GM12878 (cell line): Measurements from ENCODE around the gene EEF1AKMT2. TPM values are rescaled to one million over a fixed set of nuclear protein-coding genes. Genes with fewer than 3 reads are reported as not detected.

Source experiments
- ATAC-seq: fragments of 200-7000 bp; cut with Tn5 transposase; 3 replicates; pipeline ENCODE4 v1.9.1; 2020; ENCODE audit warnings: mild to moderate bottlenecking, moderate library complexity
- BruUV-seq: library from RNA; stranded (reverse); fragments of 400-500 nt; replicated peaks from 2 replicates; lab custom pipeline; 2021; lab: Mats Ljungman, UMichigan
- CTCF ChIA-PET: fragments of 300-600 bp; sonication (Branson Sonifier 250); formaldehyde crosslinking; extraction: SDS; loops from one replicate; lab custom pipeline; 2021; ENCODE audit warnings: inconsistent platforms; lab: Yijun Ruan, JAX
- POLR2A ChIA-PET: fragments of 350-600 bp; formaldehyde crosslinking; extraction: SDS; loops from one replicate; lab custom pipeline; 2021; ENCODE audit warnings: inconsistent platforms; lab: Charles Lee
- RAD21 ChIA-PET: fragments of 300-600 bp; sonication (Branson Sonifier 250); formaldehyde crosslinking; loops from one replicate; lab custom pipeline; 2023; ENCODE audit warnings: antibody characterized with exemption; ENCODE audit not compliant: unreplicated experiment; lab: Charles Lee
- SMC1A ChIA-PET: fragments of 300-600 bp; sonication (Branson Sonifier 250); formaldehyde crosslinking; loops from one replicate; lab custom pipeline; 2023; ENCODE audit not compliant: unreplicated experiment, uncharacterized antibody; lab: Charles Lee
- DNase-seq: peaks from one replicate; pipeline ENCODE4 v3.0.0-alpha.2; 2011; ENCODE audit warnings: low read depth, low spot score
- FAIRE-seq: peaks from 3 replicates; lab custom pipeline; 2011; peaks lifted over from hg19 to GRCh38; lab: Jason Lieb, UNC
- H2AFZ ChIP-seq: 2 replicates; pipeline ENCODE4 v1.6.0; 2011; ENCODE audit warnings: low read depth, low read length, control low read depth; ENCODE audit not compliant: control insufficient read depth
- H3K27ac ChIP-seq: 2 replicates; pipeline ENCODE4 v1.5.1; 2011; ENCODE audit warnings: control low read depth; ENCODE audit not compliant: control insufficient read depth, insufficient read depth
- H3K27me3 ChIP-seq, 2 experiments: replicated peaks in 1 of 2; 2 replicates each; pipeline versions ENCODE4 v1.6.0 to v1.6.1; 2011; ENCODE audit warnings: low read length in 1 of 2; ENCODE audit not compliant: control insufficient read depth in 2 of 2, insufficient read depth in 2 of 2
- H3K36me3 ChIP-seq, 2 experiments: 2 replicates each; pipeline ENCODE4 v1.5.1; 2011; ENCODE audit warnings: low read length in 1 of 2; ENCODE audit not compliant: control insufficient read depth in 2 of 2, insufficient read depth in 2 of 2
- H3K4me1 ChIP-seq: 2 replicates; pipeline ENCODE4 v1.6.1; 2011; ENCODE audit warnings: mild to moderate bottlenecking, low read length, moderate library complexity, mixed read lengths; ENCODE audit not compliant: control insufficient read depth, insufficient read depth
- H3K4me2 ChIP-seq: 2 replicates; pipeline ENCODE4 v1.6.0; 2011; ENCODE audit warnings: control low read depth; ENCODE audit not compliant: control insufficient read depth, insufficient read depth
- H3K4me3 ChIP-seq: fragments of 200-600 bp; sonication (generic); 2 replicates; pipeline ENCODE4 v1.5.1; 2016
- H3K79me2 ChIP-seq: 2 replicates; pipeline ENCODE4 v1.6.0; 2011; ENCODE audit warnings: low read length; ENCODE audit not compliant: control insufficient read depth, insufficient read depth
- H3K9ac ChIP-seq: 2 replicates; pipeline ENCODE4 v1.8.0; 2011; ENCODE audit warnings: low read length, control low read depth, mixed read lengths; ENCODE audit not compliant: control insufficient read depth, insufficient read depth
- H3K9me3 ChIP-seq: replicated peaks from 3 replicates; pipeline ENCODE4 v1.5.1; 2011; ENCODE audit warnings: mild to moderate bottlenecking, low read length; ENCODE audit not compliant: control insufficient read depth, insufficient read depth
- H4K20me1 ChIP-seq: 2 replicates; pipeline ENCODE4 v1.6.0; 2011; ENCODE audit not compliant: control insufficient read depth, insufficient read depth
- DPF2 ChIP-seq: fragments of 450-650 bp; IDR thresholded peaks from 2 replicates; pipeline ENCODE4 v1.6.1; 2017; ENCODE audit warnings: mild to moderate bottlenecking
- RAD51 ChIP-seq: fragments of 450-650 bp; IDR thresholded peaks from 2 replicates; pipeline ENCODE4 v1.6.1; 2016; ENCODE audit warnings: moderate library complexity, mild to moderate bottlenecking, inconsistent platforms
- RFX5 ChIP-seq: IDR thresholded peaks from 2 replicates; pipeline ENCODE4 v1.6.1; 2011; ENCODE audit warnings: low read depth, low read length, improper control_type of control experiment
- SIX5 ChIP-seq: IDR thresholded peaks from 2 replicates; pipeline ENCODE4 v1.6.1; 2011; ENCODE audit warnings: mild to moderate bottlenecking, low read depth, low read length, moderate library complexity; ENCODE audit not compliant: severe bottlenecking
- TCF12 ChIP-seq: IDR thresholded peaks from 2 replicates; pipeline ENCODE4 v1.6.1; 2011; ENCODE audit warnings: low read depth, mild to moderate bottlenecking, low read length
- WGBS: methylation state at CpG from one replicate; pipeline ENCODE4 v1.1.6; 2016; ENCODE audit warnings: low lambda C conversion rate; ENCODE audit not compliant: insufficient replicate concordance, insufficient coverage; ENCODE audit errors: missing lambda C conversion rate; 5-methylcytosine and 5-hydroxymethylcytosine counted together
- in situ Hi-C: fragments of 300-500 bp; cut with MboI; formaldehyde crosslinking; loops from 9 replicates; pipeline ENCODE4 v1.14.3; 2018; ENCODE audit warnings: mixed read lengths
- intact Hi-C: fragments of 100-400 bp; cut with micrococcal nuclease; formaldehyde crosslinking; loops from one replicate; pipeline ENCODE4 v1.14.2; 2022; ENCODE audit not compliant: unreplicated experiment
- polyA plus RNA-seq, 11 experiments: library from polyadenylated mRNA; depleted of rRNA in 4 of 11; unstranded in 6 of 11; stranded (reverse) in 5 of 11; fragments of >200 nt; fragmentation: Nextera tagmentation in 4 of 11; fragmentation: Illumina TruSeq in 1 of 11; extraction: Ambion mirVana in 4 of 11; extraction: Trizol in 1 of 11; gene quantifications; 1 replicate in 1 of 11; 2 replicates in 10 of 11; pipeline versions ENCODE4 v1.2.1 to v1.2.3, GENCODE V29; 2011 to 2016; ENCODE audit warnings: inconsistent platforms in 2 of 11, missing spikeins in 2 of 11, low read depth in 1 of 11
- total RNA-seq, 4 experiments: library from RNA; depleted of rRNA in 3 of 4; stranded (reverse); fragments of >200 nt in 3 of 4; fragmentation: Illumina TruSeq in 1 of 4; extraction: Trizol in 1 of 4; gene quantifications; 2 replicates each; pipeline versions ENCODE4 v1.2.1 to v1.2.3, GENCODE V29; 2013 to 2021
- TF ChIP-seq, protein P1 (sequence below): fragments of 450-650 bp; formaldehyde crosslinking; IDR thresholded peaks from 2 replicates; pipeline ENCODE4 v1.4.0; 2020; ENCODE audit warnings: mild to moderate bottlenecking, moderate library complexity
- TF ChIP-seq, protein P2 (sequence below): IDR thresholded peaks from 2 replicates; pipeline ENCODE4 v1.6.1; 2011; ENCODE audit warnings: mild to moderate bottlenecking, low read depth, low read length, moderate library complexity; ENCODE audit not compliant: insufficient replicate concordance
- TF ChIP-seq, protein P3 (sequence below): fragments of 450-650 bp; formaldehyde crosslinking; IDR thresholded peaks from 2 replicates; pipeline ENCODE4 v1.5.0; 2022; ENCODE audit warnings: mild to moderate bottlenecking, missing genetic modification characterization
- TF ChIP-seq, protein P4 (sequence below): IDR thresholded peaks from 2 replicates; pipeline ENCODE4 v1.6.1; 2011; ENCODE audit warnings: borderline replicate concordance, low read depth, mild to moderate bottlenecking, moderate library complexity, low read length; ENCODE audit not compliant: insufficient read depth, poor library complexity, severe bottlenecking

EEF1AKMT2 gene
- total and polyA plus RNA-seq, 10 of the 15 experiments (the other 5 are each of a cell fraction or from before 2014, with no cell fraction given), result 9.1 to 29.3 (median 23.6) TPM

DNA sequence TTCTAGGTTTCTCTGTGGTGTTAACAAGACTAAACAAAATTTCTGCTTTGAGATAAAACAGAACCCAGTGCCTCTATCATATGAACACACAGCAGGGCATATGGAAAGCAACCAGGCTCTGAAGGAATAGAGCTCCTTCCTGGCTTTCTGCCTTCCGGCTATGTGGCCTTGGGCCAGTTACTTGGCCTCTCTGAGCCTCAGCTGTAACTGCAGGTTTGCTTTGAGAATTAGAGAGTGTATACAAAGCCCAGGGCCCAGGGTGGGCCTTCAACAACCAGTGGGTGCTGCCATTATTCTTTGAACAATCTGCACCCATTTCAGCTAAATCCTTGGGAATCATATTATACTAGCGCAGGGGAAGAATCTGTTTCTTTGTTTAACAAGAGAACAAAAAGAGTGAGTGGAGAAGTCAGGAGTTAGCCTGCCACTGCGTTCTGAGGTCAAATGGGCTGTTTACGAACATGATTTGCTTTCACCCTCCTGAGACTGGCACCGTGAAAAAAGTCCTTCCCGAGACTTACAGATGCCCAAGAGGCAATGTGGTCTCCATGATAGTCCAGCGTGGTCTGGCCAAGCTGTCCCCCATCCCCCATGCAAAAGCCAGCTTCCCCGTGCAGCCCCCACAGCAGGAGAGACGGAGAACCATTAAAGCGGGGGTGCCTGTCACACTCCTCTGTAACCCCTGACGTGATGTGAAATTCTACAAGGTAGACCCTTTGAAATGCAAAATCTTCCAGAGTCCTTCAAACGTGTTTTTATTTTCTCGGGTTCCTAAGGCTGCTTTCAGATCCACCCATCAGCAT lies 52.4 kb downstream of the EEF1AKMT2 start (continued):
- TF ChIP-seq, protein P1, sequence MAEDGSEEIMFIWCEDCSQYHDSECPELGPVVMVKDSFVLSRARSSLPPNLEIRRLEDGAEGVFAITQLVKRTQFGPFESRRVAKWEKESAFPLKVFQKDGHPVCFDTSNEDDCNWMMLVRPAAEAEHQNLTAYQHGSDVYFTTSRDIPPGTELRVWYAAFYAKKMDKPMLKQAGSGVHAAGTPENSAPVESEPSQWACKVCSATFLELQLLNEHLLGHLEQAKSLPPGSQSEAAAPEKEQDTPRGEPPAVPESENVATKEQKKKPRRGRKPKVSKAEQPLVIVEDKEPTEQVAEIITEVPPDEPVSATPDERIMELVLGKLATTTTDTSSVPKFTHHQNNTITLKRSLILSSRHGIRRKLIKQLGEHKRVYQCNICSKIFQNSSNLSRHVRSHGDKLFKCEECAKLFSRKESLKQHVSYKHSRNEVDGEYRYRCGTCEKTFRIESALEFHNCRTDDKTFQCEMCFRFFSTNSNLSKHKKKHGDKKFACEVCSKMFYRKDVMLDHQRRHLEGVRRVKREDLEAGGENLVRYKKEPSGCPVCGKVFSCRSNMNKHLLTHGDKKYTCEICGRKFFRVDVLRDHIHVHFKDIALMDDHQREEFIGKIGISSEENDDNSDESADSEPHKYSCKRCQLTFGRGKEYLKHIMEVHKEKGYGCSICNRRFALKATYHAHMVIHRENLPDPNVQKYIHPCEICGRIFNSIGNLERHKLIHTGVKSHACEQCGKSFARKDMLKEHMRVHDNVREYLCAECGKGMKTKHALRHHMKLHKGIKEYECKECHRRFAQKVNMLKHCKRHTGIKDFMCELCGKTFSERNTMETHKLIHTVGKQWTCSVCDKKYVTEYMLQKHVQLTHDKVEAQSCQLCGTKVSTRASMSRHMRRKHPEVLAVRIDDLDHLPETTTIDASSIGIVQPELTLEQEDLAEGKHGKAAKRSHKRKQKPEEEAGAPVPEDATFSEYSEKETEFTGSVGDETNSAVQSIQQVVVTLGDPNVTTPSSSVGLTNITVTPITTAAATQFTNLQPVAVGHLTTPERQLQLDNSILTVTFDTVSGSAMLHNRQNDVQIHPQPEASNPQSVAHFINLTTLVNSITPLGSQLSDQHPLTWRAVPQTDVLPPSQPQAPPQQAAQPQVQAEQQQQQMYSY, result no peak

DNA sequence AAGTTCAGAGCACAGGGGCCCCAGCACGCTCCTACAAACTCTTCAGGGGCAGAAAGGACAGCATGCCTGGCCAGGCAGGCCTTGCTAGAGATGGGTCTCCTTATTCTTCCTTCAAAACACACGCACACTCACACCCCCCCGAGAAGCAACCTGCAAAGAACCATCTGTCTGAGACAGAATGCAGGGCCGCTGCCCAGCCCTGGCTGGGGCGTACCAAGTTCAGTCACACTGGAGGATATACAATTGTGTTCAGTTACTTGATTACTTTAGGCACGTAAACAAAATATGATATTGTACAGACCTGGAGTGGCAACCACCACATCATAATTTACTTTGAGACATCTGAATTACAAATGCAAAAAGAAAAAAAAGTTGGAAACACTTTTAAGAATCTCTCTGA lies 53.2 kb downstream of the EEF1AKMT2 start:
- Histone ChIP-seq H3K79me2 (peaks cover 54% of the 10 kb centered on the region), H3K4me1 (peaks cover 66% of the 10 kb centered on the region), H3K4me2 (no peak overlapping the region), H2AFZ (no peak overlapping the region), H3K27me3 (no peaks in the 10 kb centered on the region), H3K36me3 (peaks cover 0 to 1% of the 10 kb centered on the region in 2 experiments; a peak in 1 of 4 replicates), H3K4me3 (no peak overlapping the region), H3K9ac (no peak overlapping the region), H3K9me3 (no peaks in the 10 kb centered on the region), H4K20me1 (no peaks in the 10 kb centered on the region; the same call in 1 of the 2 replicates), H3K27ac (no peak overlapping the region)
- ChIA-PET RAD21 (interaction anchor here (2.0 to 8.2 kb wide), 4 partner anchors 8 to 50 kb away, joined by 9 to 360 read pairs (median 90); no protein-coding TSS in a partner anchor), SMC1A (interaction anchor here (2.2 to 8.0 kb wide), 4 partner anchors 14 to 51 kb away, joined by 7 to 351 read pairs (median 94); no protein-coding TSS in a partner anchor), CTCF (interaction anchor here (4.6 to 4.9 kb wide), 3 partner anchors 15 to 112 kb away, joined by 44 to 319 read pairs (median 106); no protein-coding TSS in a partner anchor), POLR2A (interaction anchor here (1.1 to 4.9 kb wide), 4 partner anchors 10 to 50 kb away, joined by 3 to 134 read pairs (median 26); no protein-coding TSS in a partner anchor)
- TF ChIP-seq SIX5, result no peak
- no peak for TF ChIP-seq DPF2
- no peak for TF ChIP-seq RFX5
- TF ChIP-seq, protein P2, sequence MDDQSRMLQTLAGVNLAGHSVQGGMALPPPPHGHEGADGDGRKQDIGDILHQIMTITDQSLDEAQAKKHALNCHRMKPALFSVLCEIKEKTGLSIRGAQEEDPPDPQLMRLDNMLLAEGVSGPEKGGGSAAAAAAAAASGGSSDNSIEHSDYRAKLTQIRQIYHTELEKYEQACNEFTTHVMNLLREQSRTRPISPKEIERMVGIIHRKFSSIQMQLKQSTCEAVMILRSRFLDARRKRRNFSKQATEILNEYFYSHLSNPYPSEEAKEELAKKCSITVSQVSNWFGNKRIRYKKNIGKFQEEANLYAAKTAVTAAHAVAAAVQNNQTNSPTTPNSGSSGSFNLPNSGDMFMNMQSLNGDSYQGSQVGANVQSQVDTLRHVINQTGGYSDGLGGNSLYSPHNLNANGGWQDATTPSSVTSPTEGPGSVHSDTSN, result no peak
- TF ChIP-seq, protein P3, sequence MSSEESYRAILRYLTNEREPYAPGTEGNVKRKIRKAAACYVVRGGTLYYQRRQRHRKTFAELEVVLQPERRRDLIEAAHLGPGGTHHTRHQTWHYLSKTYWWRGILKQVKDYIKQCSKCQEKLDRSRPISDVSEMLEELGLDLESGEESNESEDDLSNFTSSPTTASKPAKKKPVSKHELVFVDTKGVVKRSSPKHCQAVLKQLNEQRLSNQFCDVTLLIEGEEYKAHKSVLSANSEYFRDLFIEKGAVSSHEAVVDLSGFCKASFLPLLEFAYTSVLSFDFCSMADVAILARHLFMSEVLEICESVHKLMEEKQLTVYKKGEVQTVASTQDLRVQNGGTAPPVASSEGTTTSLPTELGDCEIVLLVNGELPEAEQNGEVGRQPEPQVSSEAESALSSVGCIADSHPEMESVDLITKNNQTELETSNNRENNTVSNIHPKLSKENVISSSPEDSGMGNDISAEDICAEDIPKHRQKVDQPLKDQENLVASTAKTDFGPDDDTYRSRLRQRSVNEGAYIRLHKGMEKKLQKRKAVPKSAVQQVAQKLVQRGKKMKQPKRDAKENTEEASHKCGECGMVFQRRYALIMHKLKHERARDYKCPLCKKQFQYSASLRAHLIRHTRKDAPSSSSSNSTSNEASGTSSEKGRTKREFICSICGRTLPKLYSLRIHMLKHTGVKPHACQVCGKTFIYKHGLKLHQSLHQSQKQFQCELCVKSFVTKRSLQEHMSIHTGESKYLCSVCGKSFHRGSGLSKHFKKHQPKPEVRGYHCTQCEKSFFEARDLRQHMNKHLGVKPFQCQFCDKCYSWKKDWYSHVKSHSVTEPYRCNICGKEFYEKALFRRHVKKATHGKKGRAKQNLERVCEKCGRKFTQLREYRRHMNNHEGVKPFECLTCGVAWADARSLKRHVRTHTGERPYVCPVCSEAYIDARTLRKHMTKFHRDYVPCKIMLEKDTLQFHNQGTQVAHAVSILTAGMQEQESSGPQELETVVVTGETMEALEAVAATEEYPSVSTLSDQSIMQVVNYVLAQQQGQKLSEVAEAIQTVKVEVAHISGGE (CRISPR knock-in tag), result no peak
- TF ChIP-seq RAD51, result no peak
- no peak for TF ChIP-seq TCF12
- TF ChIP-seq, protein P4, sequence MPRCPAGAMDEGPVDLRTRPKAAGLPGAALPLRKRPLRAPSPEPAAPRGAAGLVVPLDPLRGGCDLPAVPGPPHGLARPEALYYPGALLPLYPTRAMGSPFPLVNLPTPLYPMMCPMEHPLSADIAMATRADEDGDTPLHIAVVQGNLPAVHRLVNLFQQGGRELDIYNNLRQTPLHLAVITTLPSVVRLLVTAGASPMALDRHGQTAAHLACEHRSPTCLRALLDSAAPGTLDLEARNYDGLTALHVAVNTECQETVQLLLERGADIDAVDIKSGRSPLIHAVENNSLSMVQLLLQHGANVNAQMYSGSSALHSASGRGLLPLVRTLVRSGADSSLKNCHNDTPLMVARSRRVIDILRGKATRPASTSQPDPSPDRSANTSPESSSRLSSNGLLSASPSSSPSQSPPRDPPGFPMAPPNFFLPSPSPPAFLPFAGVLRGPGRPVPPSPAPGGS, result no peak
- FAIRE-seq, result no peak
- no peak for ATAC-seq
- 76% methylated on average over 6 of the region's 6 CpGs for WGBS
- BruUV-seq, result no TSS peak
- in situ Hi-C loops, result no loop called here
- intact Hi-C loops, result no loop called here
- DNase-seq, result no peak
